K562 (cell line): Measurements from ENCODE around the gene PARD3. TPM values are rescaled to one million over a fixed set of nuclear protein-coding genes. Genes with fewer than 3 reads are reported as not detected.
"Not testable (repeated sequence)": the region's sequence is repeated elsewhere in the genome, so short reads cannot be mapped to it uniquely, and the experiment has no call there.

Source experiments
- ATAC-seq: fragments of 200-7000 bp; cut with Tn5 transposase; 3 replicates; pipeline ENCODE4 v1.9.1; 2020; ENCODE audit warnings: moderate library complexity
- BruUV-seq: library from RNA; stranded (reverse); fragments of 400-500 nt; replicated peaks from 2 replicates; lab custom pipeline; 2021; lab: Mats Ljungman, UMichigan
- CTCF ChIA-PET: fragments of 300-600 bp; formaldehyde crosslinking; extraction: SDS; loops from one replicate; lab custom pipeline; 2021; ENCODE audit warnings: low intra/inter-chr PET ratio; lab: Yijun Ruan, JAX
- POLR2A ChIA-PET: fragments of 300-600, 350-650 bp; sonication (Branson Sonifier 250); formaldehyde crosslinking; extraction: SDS; loops from one replicate; lab custom pipeline; 2021; ENCODE audit warnings: antibody characterized with exemption, inconsistent platforms; lab: Yijun Ruan, JAX
- DNase-seq, 4 experiments: peaks; one replicate each; pipeline versions ENCODE4 v3.0.0 to v3.0.0-alpha.2; 2011 to 2018; ENCODE audit warnings: low spot score in 3 of 4, mixed read lengths in 3 of 4; ENCODE audit errors: extremely low read depth in 1 of 4
- FAIRE-seq: peaks from 2 replicates; lab custom pipeline; 2011; peaks lifted over from hg19 to GRCh38; lab: Jason Lieb, UNC
- H2AFZ ChIP-seq: 2 replicates; pipeline ENCODE4 v1.6.0; 2011; ENCODE audit warnings: low read depth, low read length, control low read depth, inconsistent platforms
- H3K27ac ChIP-seq: fragments of 200-600 bp; 3 replicates; pipeline ENCODE4 v1.8.0; 2011; ENCODE audit warnings: low read depth, mild to moderate bottlenecking, control low read depth, inconsistent platforms, low read length, moderate library complexity, mixed read lengths; ENCODE audit errors: extremely low read depth
- H3K27me3 ChIP-seq, 2 experiments: fragments of 300-600 bp in 1 of 2; 2 replicates in 1 of 2; 3 replicates in 1 of 2; pipeline versions ENCODE4 v1.6.0 to v1.8.0; 2011; ENCODE audit warnings: inconsistent platforms in 2 of 2, low read length in 2 of 2, mild to moderate bottlenecking in 1 of 2, mixed read lengths in 1 of 2, moderate library complexity in 1 of 2; ENCODE audit not compliant: control insufficient read depth in 2 of 2, insufficient read depth in 2 of 2
- H3K36me3 ChIP-seq: fragments of 300-600 bp; 3 replicates; pipeline ENCODE4 v1.8.0; 2011; ENCODE audit warnings: mild to moderate bottlenecking, low read length, inconsistent platforms; ENCODE audit not compliant: control insufficient read depth, insufficient read depth
- H3K4me1 ChIP-seq, 2 experiments: fragments of 200-600 bp in 1 of 2; replicated peaks in 1 of 2; 2 replicates in 1 of 2; 3 replicates in 1 of 2; pipeline versions ENCODE4 v1.5.1 to v1.8.0; 2011; ENCODE audit warnings: inconsistent platforms in 2 of 2, low read length in 2 of 2, mild to moderate bottlenecking in 1 of 2, mixed read lengths in 1 of 2, moderate library complexity in 1 of 2; ENCODE audit not compliant: control insufficient read depth in 2 of 2, insufficient read depth in 2 of 2
- H3K4me2 ChIP-seq: 2 replicates; pipeline ENCODE4 v1.6.1; 2011; ENCODE audit warnings: low read length, control low read depth, inconsistent platforms, mixed read lengths; ENCODE audit not compliant: insufficient read depth
- H3K4me3 ChIP-seq: fragments of 200-600 bp; sonication (generic), shearing (Covaris generic); 2 replicates; pipeline ENCODE4 v1.5.1; 2016; ENCODE audit warnings: control low read depth, inconsistent platforms
- H3K79me2 ChIP-seq: fragments of 200-600 bp; 3 replicates; pipeline ENCODE4 v1.8.0; 2011; ENCODE audit warnings: low read length, inconsistent platforms; ENCODE audit not compliant: control insufficient read depth, insufficient read depth
- H3K9ac ChIP-seq, 2 experiments: 2 replicates each; pipeline versions ENCODE4 v1.6.0 to v1.6.1; 2011; ENCODE audit warnings: low read depth in 2 of 2, low read length in 2 of 2, control low read depth in 1 of 2, inconsistent platforms in 1 of 2, mild to moderate bottlenecking in 1 of 2, mixed read lengths in 1 of 2; ENCODE audit not compliant: insufficient read depth in 1 of 2
- H3K9me1 ChIP-seq: one replicate; pipeline ENCODE4 v1.6.0; 2011; ENCODE audit warnings: inconsistent platforms, mild to moderate bottlenecking, low read length, moderate library complexity; ENCODE audit not compliant: control insufficient read depth, insufficient read depth
- H3K9me3 ChIP-seq: replicated peaks from 2 replicates; pipeline ENCODE4 v1.5.1; 2011; ENCODE audit warnings: low read depth, low read length, inconsistent platforms; ENCODE audit not compliant: control insufficient read depth, insufficient read depth
- H4K20me1 ChIP-seq: replicated peaks from 2 replicates; pipeline ENCODE4 v1.6.1; 2011; ENCODE audit warnings: low read length, inconsistent platforms, mixed read lengths; ENCODE audit not compliant: control insufficient read depth, insufficient read depth
- ARID1B ChIP-seq: fragments of 450-650 bp; IDR thresholded peaks from 2 replicates; pipeline ENCODE4 v1.6.1; 2016; ENCODE audit warnings: antibody characterized with exemption, mild to moderate bottlenecking, inconsistent platforms
- CBFA2T3 ChIP-seq: fragments of 450-650 bp; IDR thresholded peaks from 2 replicates; pipeline ENCODE4 v1.6.1; 2017
- EP300 ChIP-seq: IDR thresholded peaks from 2 replicates; pipeline ENCODE4 v1.6.1; 2012; ENCODE audit warnings: low read length, improper control_type of control experiment
- FOSL1 ChIP-seq: fragments of 200-800 bp; sonication (Bioruptor generic); conservative IDR thresholded peaks from 2 replicates; pipeline ENCODE4 v1.6.1; 2016; ENCODE audit warnings: missing genetic modification characterization, missing compliant biosample characterization
- FOXP4 ChIP-seq: sonication (generic); formaldehyde crosslinking; IDR thresholded peaks from 2 replicates; pipeline ENCODE4 v1.8.0; 2022; ENCODE audit warnings: mild to moderate bottlenecking, missing genetic modification reagents, borderline replicate concordance
- TCF3 ChIP-seq: sonication (generic); formaldehyde crosslinking; IDR thresholded peaks from 2 replicates; pipeline ENCODE4 v1.4.0; 2020; ENCODE audit warnings: mild to moderate bottlenecking, missing genetic modification reagents
- WGBS: fragments of 100-300 bp; shearing (Covaris generic); methylation state at CpG from one replicate; pipeline ENCODE4 v1.1.6; 2016; ENCODE audit warnings: low coverage, mixed read lengths; ENCODE audit not compliant: insufficient coverage; ENCODE audit errors: missing lambda C conversion rate; 5-methylcytosine and 5-hydroxymethylcytosine counted together
- in situ Hi-C: fragments of 300-500 bp; cut with MboI; formaldehyde crosslinking; loops from 4 replicates; pipeline ENCODE4 v1.15.0; 2018; ENCODE audit warnings: inconsistent platforms, mixed read lengths
- intact Hi-C: fragments of 100-400 bp; cut with micrococcal nuclease; formaldehyde crosslinking; loops from 2 replicates; pipeline ENCODE4 v1.14.2; 2022
- polyA plus RNA-seq, 8 experiments: library from polyadenylated mRNA; depleted of rRNA in 4 of 8; stranded (reverse) in 5 of 8; unstranded in 3 of 8; fragments of >200 nt; fragmentation: Nextera tagmentation in 2 of 8; fragmentation: Illumina TruSeq in 1 of 8; extraction: Ambion mirVana in 2 of 8; extraction: Trizol in 1 of 8; gene quantifications; 2 replicates each; pipeline versions ENCODE4 v1.2.1 to v1.2.3, GENCODE V29; 2011 to 2014; ENCODE audit warnings: inconsistent platforms in 1 of 8, missing spikeins in 1 of 8
- total RNA-seq, 7 experiments: library from RNA; depleted of rRNA in 6 of 7; stranded (reverse); fragments of >200 nt in 6 of 7; fragmentation: Illumina TruSeq in 2 of 7; extraction: Trizol in 2 of 7; gene quantifications; 2 replicates each; pipeline versions ENCODE4 v1.2.1 to v1.2.3, GENCODE V29; 2011 to 2021; ENCODE audit warnings: low replicate concordance in 1 of 7

Gene PARD3
- total and polyA plus RNA-seq, 9 of the 15 experiments (the other 6 are each of a cell fraction or from before 2014, with no cell fraction given) = 2.7 to 11.7 (median 7.7) TPM

DNA sequence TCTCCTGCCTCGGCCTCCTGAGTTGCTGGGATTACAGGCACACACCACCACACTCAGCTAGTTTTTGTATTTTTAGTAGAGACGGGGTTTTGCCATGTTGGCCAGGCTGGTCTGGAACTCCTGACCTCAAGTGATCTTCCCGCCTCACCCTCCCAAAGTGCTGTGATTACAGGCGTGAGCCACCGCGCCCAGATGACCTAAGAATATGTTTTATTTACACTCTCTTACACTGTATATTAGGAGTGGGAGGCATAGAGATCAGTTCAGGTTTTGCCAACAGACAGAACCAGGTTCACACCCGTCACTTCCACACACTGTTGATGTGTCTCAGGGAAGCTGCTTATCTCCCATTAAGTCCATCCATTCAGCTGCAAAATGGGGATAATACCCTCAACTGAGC, 64.3 kb downstream of the PARD3 start:
- not testable (repeated sequence) for BruUV-seq

GRCh38 chr10:34748767-34749166, 66.3 kb downstream of the PARD3 start:
- peak; percentile 32 for ATAC-seq
- POLR2A ChIA-PET = no interaction called here
- TF ChIP-seq FOXP4 (CRISPR knock-in tag) (no peak), EP300 (peak; percentile 24; the same call in 1 of the 2 replicates), CBFA2T3 (peak; percentile 44; the same call in 1 of the 2 replicates), ARID1B (peak; percentile 43; the same call in 1 of the 2 replicates), FOSL1 (tag) (no peak), TCF3 (CRISPR knock-in tag) (peak; percentile 57)

More for the DNA sequence above, 64.3 kb downstream of the PARD3 start:
- intact Hi-C loops, H2AFZ ChIP-seq, H3K79me2 ChIP-seq, H3K4me1 ChIP-seq, in situ Hi-C loops, H3K4me2 ChIP-seq, FAIRE-seq, H4K20me1 ChIP-seq, DNase-seq, H3K27ac ChIP-seq, H3K9ac ChIP-seq, H3K9me3 ChIP-seq, H3K36me3 ChIP-seq, H3K9me1 ChIP-seq, H3K27me3 ChIP-seq, H3K4me3 ChIP-seq: not testable (repeated sequence)
- 17% methylated on average over 7 of the region's 7 CpGs for WGBS
- ChIA-PET POLR2A (interaction anchor here (0.9 kb wide), 1 partner anchor 10 kb away, joined by 4 read pairs; no protein-coding TSS in a partner anchor), CTCF (interaction anchor here (0.6 kb wide), 1 partner anchor 14 kb away, joined by 4 read pairs; no protein-coding TSS in a partner anchor)
- ATAC-seq = peak; percentile 41; the same call in 1 of the 3 replicates

More at GRCh38 chr10:34748767-34749166, 66.3 kb downstream of the PARD3 start:
- WGBS = 11% methylated on average over 4 of the region's 4 CpGs
- Histone ChIP-seq H3K27me3 (no peaks in the 10 kb centered on the region), H3K36me3 (no peaks in the 10 kb centered on the region), H2AFZ (no peak overlapping the region), H3K9me3 (no peaks in the 10 kb centered on the region), H3K79me2 (no peaks in the 10 kb centered on the region), H3K9ac (no peak overlapping the region), H3K4me1 (peaks cover 0 to 5% of the 10 kb centered on the region in 2 experiments; a peak in 3 of 5 replicates), H3K4me2 (no peak overlapping the region), H3K4me3 (no peak overlapping the region), H3K9me1 (no peaks in the 10 kb centered on the region), H3K27ac (no peak overlapping the region), H4K20me1 (no peaks in the 10 kb centered on the region)
- CTCF ChIA-PET = no interaction called here
- DNase-seq = peak in 1 of 4 experiments; percentile 18
- no TSS peak for BruUV-seq
- no peak for FAIRE-seq
- intact Hi-C loops (no loop called here), in situ Hi-C loops (no loop called here)
